H9 (cell line): ENCODE measurements around the gene HORMAD2. TPM values are rescaled to one million over a fixed set of nuclear protein-coding genes. Genes with fewer than 3 reads are reported as not detected.
A peak's percentile ranks its signal among the peaks of the same experiment; 100 is the strongest.

ENCODE experiments used
- DNase-seq: peaks from one replicate; pipeline ENCODE4 v3.0.0-alpha.2; 2017
- H2AFZ ChIP-seq: one replicate; pipeline ENCODE4 v1.6.1; 2013; ENCODE audit warnings: mild to moderate bottlenecking, low read length, control low read depth, moderate library complexity
- H2AK5ac ChIP-seq: 2 replicates; pipeline ENCODE4 v1.6.1; 2013; ENCODE audit warnings: low read length, control low read depth, mixed read lengths; ENCODE audit not compliant: insufficient read length
- H2BK120ac ChIP-seq: one replicate; pipeline ENCODE4 v1.6.1; 2013; ENCODE audit warnings: low read depth, mild to moderate bottlenecking, low read length, control low read depth, inconsistent platforms; ENCODE audit not compliant: poor library complexity, severe bottlenecking
- H2BK12ac ChIP-seq: 2 replicates; pipeline ENCODE4 v1.6.1; 2013; ENCODE audit warnings: low read length, control low read depth, mixed read lengths, low read depth; ENCODE audit not compliant: insufficient read length
- H2BK15ac ChIP-seq: 2 replicates; pipeline ENCODE4 v1.6.1; 2013; ENCODE audit warnings: low read depth, low read length, control low read depth
- H2BK20ac ChIP-seq: one replicate; pipeline ENCODE4 v1.6.1; 2013; ENCODE audit warnings: low read depth, mild to moderate bottlenecking, low read length, control low read depth, inconsistent platforms; ENCODE audit not compliant: poor library complexity, severe bottlenecking
- H2BK5ac ChIP-seq: 2 replicates; pipeline ENCODE4 v1.6.1; 2013; ENCODE audit warnings: low read length, control low read depth, mixed read lengths; ENCODE audit not compliant: insufficient read length
- H3K14ac ChIP-seq: 2 replicates; pipeline ENCODE4 v1.6.1; 2013; ENCODE audit warnings: low read length, control low read depth; ENCODE audit not compliant: insufficient read depth
- H3K18ac ChIP-seq: 2 replicates; pipeline ENCODE4 v1.6.1; 2013; ENCODE audit warnings: low read depth, mild to moderate bottlenecking, mixed read lengths, low read length, control low read depth; ENCODE audit not compliant: insufficient read length
- H3K23ac ChIP-seq: 2 replicates; pipeline ENCODE4 v1.6.1; 2013; ENCODE audit warnings: low read length, control low read depth, mixed read lengths, low read depth; ENCODE audit not compliant: insufficient read length
- H3K23me2 ChIP-seq: 2 replicates; pipeline ENCODE4 v1.6.1; 2013; ENCODE audit warnings: low read depth, mild to moderate bottlenecking, mixed read lengths, low read length, control low read depth; ENCODE audit not compliant: insufficient read length, poor library complexity, severe bottlenecking
- H3K27ac ChIP-seq: 2 replicates; pipeline ENCODE4 v1.5.1; 2013; ENCODE audit warnings: low read length, control low read depth, mixed read lengths, low read depth; ENCODE audit not compliant: insufficient read length
- H3K27me3 ChIP-seq: 2 replicates; pipeline ENCODE4 v1.6.1; 2013; ENCODE audit warnings: low read length, control low read depth, inconsistent platforms; ENCODE audit not compliant: insufficient read depth
- H3K4ac ChIP-seq: 2 replicates; pipeline ENCODE4 v1.6.1; 2013; ENCODE audit warnings: low read depth, mild to moderate bottlenecking, control low read depth, inconsistent platforms, low read length, moderate library complexity
- H3K4me1 ChIP-seq: 2 replicates; pipeline ENCODE4 v1.6.1; 2013; ENCODE audit warnings: low read length, control low read depth, inconsistent platforms; ENCODE audit not compliant: insufficient read depth
- H3K4me2 ChIP-seq: 2 replicates; pipeline ENCODE4 v1.6.1; 2013; ENCODE audit warnings: low read length, control low read depth, mixed read lengths; ENCODE audit not compliant: insufficient read length, insufficient read depth
- H3K56ac ChIP-seq: 2 replicates; pipeline ENCODE4 v1.6.1; 2013; ENCODE audit warnings: low read depth, mild to moderate bottlenecking, mixed read lengths, low read length, control low read depth; ENCODE audit not compliant: insufficient read length
- H3K79me1 ChIP-seq: 2 replicates; pipeline ENCODE4 v1.6.1; 2013; ENCODE audit warnings: low read depth, mild to moderate bottlenecking, moderate library complexity, low read length, control low read depth, inconsistent platforms; ENCODE audit not compliant: insufficient read depth, poor library complexity, severe bottlenecking
- H3K79me2 ChIP-seq: 2 replicates; pipeline ENCODE4 v1.6.1; 2013; ENCODE audit warnings: low read length, control low read depth, inconsistent platforms; ENCODE audit not compliant: insufficient read depth
- H3K9ac ChIP-seq: 2 replicates; pipeline ENCODE4 v1.6.1; 2013; ENCODE audit warnings: low read length, control low read depth, mixed read lengths; ENCODE audit not compliant: insufficient read length; ENCODE audit errors: extremely low read depth
- H3K9me3 ChIP-seq: one replicate; pipeline ENCODE4 v1.6.1; 2013; ENCODE audit warnings: low read depth, low read length, inconsistent platforms; ENCODE audit not compliant: control insufficient read depth
- H3T11ph ChIP-seq: one replicate; pipeline ENCODE4 v1.6.1; 2013; ENCODE audit warnings: mild to moderate bottlenecking, low read length, control low read depth, inconsistent platforms
- H4K20me1 ChIP-seq: one replicate; pipeline ENCODE4 v1.6.1; 2013; ENCODE audit not compliant: control insufficient read depth, insufficient read length, insufficient read depth
- H4K5ac ChIP-seq: 2 replicates; pipeline ENCODE4 v1.6.1; 2013; ENCODE audit warnings: low read depth, mild to moderate bottlenecking, mixed read lengths, low read length, control low read depth; ENCODE audit not compliant: insufficient read length
- H4K8ac ChIP-seq: replicated peaks from 2 replicates; pipeline ENCODE4 v1.6.1; 2013; ENCODE audit warnings: low read length, control low read depth, mixed read lengths, low read depth; ENCODE audit not compliant: insufficient read length
- H4K91ac ChIP-seq: 2 replicates; pipeline ENCODE4 v1.6.1; 2013; ENCODE audit warnings: low read depth, mild to moderate bottlenecking, moderate library complexity, mixed read lengths, low read length, control low read depth; ENCODE audit not compliant: insufficient read length
- H3K27ac Mint-ChIP-seq, 3 experiments: 2 replicates in 2 of 3; 3 replicates in 1 of 3; pipeline ENCODE4 v1.8.0; 2020 to 2021; ENCODE audit warnings: mixed read lengths in 3 of 3, mild to moderate bottlenecking in 1 of 3, moderate library complexity in 1 of 3
- H3K27me3 Mint-ChIP-seq: 2 replicates; pipeline ENCODE4 v1.8.0; 2021; ENCODE audit warnings: low read depth, mild to moderate bottlenecking, moderate library complexity, mixed read lengths
- H3K36me3 Mint-ChIP-seq, 3 experiments: 2 replicates in 2 of 3; 3 replicates in 1 of 3; pipeline ENCODE4 v1.8.0; 2020 to 2021; ENCODE audit warnings: low read depth in 3 of 3, mixed read lengths in 3 of 3; ENCODE audit not compliant: insufficient read depth in 1 of 3
- H3K4me1 Mint-ChIP-seq, 2 experiments: 2 replicates each; pipeline ENCODE4 v1.8.0; 2020; ENCODE audit warnings: mixed read lengths in 2 of 2
- H3K4me3 Mint-ChIP-seq, 2 experiments: 2 replicates in 1 of 2; 3 replicates in 1 of 2; pipeline ENCODE4 v1.8.0; 2020 to 2021; ENCODE audit warnings: mild to moderate bottlenecking in 2 of 2, mixed read lengths in 2 of 2, moderate library complexity in 1 of 2
- H3K9me3 Mint-ChIP-seq, 2 experiments: 2 replicates in 1 of 2; 3 replicates in 1 of 2; pipeline ENCODE4 v1.8.0; 2020; ENCODE audit warnings: mild to moderate bottlenecking in 2 of 2, mixed read lengths in 2 of 2, moderate library complexity in 1 of 2
- CTCF ChIP-seq: fragments of 200-600 bp; sonication (generic); conservative IDR thresholded peaks from 3 replicates; pipeline ENCODE4 v1.8.0; 2021; ENCODE audit warnings: antibody characterized with exemption, mild to moderate bottlenecking
- WGBS: extraction: QIAGEN DNeasy Blood & Tissue Kit; methylation state at CpG from one replicate; pipeline ENCODE4 v1.1.7; 2013; ENCODE audit warnings: missing lambda C conversion rate, low lambda C conversion rate, mixed read lengths; ENCODE audit not compliant: insufficient read length; ENCODE audit errors: extremely low coverage; 5-methylcytosine and 5-hydroxymethylcytosine counted together
- total RNA-seq: library from RNA; stranded (reverse); gene quantifications from 2 replicates; pipeline ENCODE4 v1.2.1, GENCODE V29; 2021

HORMAD2 gene
- total RNA-seq, 1 experiment from 2014 or later, result not detected

GRCh38 chr22:30198152-30198825 is 118.0 kb downstream of the HORMAD2 start:
- Histone ChIP-seq H4K20me1 (no peaks in the 10 kb centered on the region), H2AK5ac (no peak overlapping the region), H2BK120ac (no peak overlapping the region), H2AFZ (no peak overlapping the region), H2BK12ac (no peak overlapping the region), H3K4me2 (no peak overlapping the region), H3K79me1 (no peaks in the 10 kb centered on the region), H3K18ac (no peak overlapping the region), H3K4ac (no peak overlapping the region), H3K9me3 (no peaks in the 10 kb centered on the region), H3K9ac (no peak overlapping the region), H3K27ac (no peak overlapping the region), H3K14ac (no peak overlapping the region), H2BK5ac (no peak overlapping the region), H2BK20ac (no peak overlapping the region), H2BK15ac (no peak overlapping the region), H3K23ac (no peak overlapping the region), H3K79me2 (no peaks in the 10 kb centered on the region), H3K56ac (no peak overlapping the region), H3K4me1 (peaks cover 2% of the 10 kb centered on the region; the same call in 1 of the 2 replicates), H4K8ac (no peak overlapping the region), H3K23me2 (peaks cover 3% of the 10 kb centered on the region), H4K91ac (no peak overlapping the region), H3T11ph (no peak overlapping the region), H4K5ac (no peak overlapping the region), H3K27me3 (no peaks in the 10 kb centered on the region)
- Mint-ChIP-seq H3K4me3 (no peak overlapping the region), H3K4me1 (peaks cover 27 to 30% of the 10 kb centered on the region in 2 experiments), H3K27ac (peak overlapping the region in 1 of 3 experiments; percentile 54; a peak in 2 of 7 replicates), H3K36me3 (no peaks in the 10 kb centered on the region), H3K27me3 (no peaks in the 10 kb centered on the region), H3K9me3 (no peaks in the 10 kb centered on the region)
- DNase-seq, result no peak
- no CpG with 5 or more reads among the region's 5 CpGs for WGBS
- no peak for TF ChIP-seq CTCF
